SHP77 (cell line): ENCODE results near the gene SSU72.
"Not testable (repeated sequence)": the region's sequence is repeated elsewhere in the genome, so short reads cannot be mapped to it uniquely, and the experiment has no call there.

Experiments
- DNase-seq, 2 experiments: peaks; one replicate each; lab custom pipeline; 2025; lab: John Stamatoyannopoulos, UW

SSU72 gene

DNA sequence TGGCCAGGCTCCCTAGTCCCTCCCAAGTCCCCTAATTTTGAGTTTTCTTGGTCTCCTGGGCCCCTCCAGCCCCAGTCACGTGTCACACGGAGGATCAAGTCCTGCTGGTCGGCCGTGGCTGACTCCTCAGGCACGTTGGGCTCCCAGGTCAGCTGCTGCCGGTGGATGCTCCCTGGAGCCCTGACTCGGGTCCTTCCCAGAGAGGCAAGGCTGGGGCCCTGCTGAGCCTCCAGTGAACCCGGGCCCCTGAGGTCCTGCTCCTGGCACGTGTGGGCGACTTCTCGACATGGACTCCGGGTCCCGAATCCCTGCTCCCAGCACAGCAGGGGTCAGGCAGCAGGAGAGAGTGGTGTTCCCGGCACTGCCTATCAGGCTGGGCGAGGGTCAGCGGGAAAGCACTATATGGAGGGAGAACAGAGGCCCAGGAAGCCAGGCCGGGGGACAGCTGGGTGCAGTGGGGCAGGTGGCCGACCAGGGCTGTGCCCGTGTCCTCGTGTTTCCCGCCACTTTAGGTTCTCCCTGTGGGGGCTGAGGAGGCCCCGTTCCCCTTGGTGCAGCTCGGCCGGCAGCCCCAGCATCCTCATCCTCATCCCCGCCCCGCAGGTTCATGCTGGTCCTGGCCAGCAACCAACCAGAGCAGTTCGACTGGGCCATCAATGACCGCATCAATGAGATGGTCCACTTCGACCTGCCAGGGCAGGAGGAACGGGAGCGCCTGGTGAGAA, 47.4 kb downstream of the SSU72 start:
- no peak for DNase-seq

DNA sequence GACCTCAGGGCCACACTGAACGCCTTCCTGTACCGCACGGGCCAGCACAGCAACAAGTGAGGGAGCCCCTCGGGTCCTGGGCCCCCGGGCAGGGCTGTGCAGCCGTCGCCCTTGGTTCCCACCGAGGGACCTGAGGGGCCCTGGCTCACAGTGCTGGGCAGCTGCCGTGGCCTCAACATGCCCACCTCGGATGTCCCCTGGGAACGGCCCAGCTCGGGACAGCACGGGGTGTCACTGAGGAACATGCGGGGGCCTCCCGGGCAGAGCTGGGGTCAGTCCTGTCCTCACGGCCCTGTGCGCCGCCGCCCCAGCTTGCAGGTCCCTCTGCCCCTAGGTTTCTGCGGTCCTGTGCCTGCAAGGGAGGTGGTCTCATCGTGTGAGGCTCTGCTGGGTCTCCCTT, 48.2 kb downstream of the SSU72 start:
- not testable (repeated sequence) for DNase-seq

DNA sequence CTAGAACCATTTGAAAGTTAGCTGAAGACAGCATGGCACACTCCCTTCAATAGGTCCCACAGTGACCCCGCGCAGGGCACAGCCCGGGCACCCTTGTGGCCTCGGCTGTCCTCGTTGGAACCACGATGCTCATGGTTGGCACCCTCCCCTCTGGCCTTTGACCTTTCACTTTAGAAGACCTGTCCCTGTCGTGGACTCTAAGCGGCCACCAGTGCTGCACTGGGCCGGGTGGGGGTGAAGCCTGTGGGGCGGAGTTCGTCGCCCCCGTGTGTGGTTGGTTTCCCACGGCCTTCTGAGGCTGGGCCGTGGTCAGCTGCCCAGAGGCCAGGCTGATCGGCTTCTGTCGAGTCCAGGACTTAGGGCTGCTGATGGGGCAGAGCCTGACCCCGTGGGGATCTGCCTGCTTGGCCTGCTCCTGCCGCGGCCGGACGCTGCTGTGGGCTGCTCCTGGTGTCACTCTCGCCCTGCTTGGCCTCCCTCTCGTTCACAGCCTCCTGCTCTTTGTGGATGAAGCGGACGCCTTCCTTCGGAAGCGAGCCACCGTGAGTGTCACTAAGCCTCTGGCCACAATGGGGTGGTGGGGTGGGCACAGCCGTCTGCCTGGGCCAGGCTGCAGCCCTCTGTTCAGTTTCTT, 49.8 kb downstream of the SSU72 start:
- not testable (repeated sequence) for DNase-seq

DNA sequence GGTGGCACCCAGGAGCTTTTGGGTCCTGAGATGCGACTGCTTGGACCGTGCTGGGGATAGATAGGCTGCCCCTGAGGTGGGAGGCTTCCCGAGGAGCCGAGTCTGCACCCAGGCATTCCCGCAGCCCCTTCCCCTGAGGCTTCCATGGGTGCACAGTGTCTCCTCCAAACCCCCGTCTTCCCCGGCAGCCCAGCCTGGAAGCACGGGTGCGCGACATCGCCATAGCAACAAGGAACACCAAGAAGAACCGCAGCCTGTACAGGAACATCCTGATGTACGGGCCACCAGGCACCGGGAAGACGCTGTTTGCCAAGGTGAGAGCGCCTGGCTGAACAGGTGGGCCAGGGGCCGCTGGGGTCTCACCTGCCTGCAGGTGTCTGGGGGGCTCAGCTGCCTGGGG, 51.0 kb downstream of the SSU72 start:
- not testable (repeated sequence) for DNase-seq

DNA sequence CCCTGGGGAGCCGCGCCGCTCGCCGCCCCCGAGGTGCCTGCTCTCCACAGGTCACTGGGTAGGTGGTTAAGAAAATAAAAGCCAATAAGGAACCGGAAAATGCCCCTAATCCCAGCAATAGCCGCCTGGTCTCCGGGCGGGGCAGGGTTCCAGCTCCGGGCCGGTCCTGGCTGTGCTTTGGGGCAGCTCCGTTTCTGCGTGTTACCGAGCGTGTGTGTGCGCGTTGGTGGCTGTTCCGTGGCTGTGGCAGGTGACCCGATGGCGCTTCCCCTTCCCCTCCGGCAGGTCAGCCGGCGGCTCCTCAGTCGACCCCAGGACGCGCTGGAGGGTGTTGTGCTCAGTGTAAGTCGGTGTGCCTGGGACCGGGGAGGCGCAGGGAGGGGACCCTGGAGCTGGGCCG, 51.4 kb downstream of the SSU72 start:
- not testable (repeated sequence) for DNase-seq

DNA sequence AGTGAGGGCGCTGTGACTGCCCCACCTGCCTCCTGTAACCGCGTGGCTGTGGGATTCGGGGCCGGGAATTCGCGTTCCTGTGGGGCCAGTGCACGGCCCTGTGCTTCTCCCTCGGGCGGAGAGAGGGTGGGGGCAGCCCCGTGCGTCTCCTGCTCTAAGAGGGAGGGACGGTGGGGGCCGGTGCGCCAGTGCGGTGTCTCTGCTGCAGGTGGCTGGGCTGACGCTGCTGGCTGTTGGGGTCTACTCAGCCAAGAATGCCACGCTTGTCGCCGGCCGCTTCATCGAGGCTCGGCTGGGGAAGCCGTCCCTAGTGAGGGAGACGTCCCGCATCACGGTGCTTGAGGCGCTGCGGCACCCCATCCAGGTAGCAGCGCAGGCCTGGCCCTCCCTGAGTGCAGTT, 52.1 kb downstream of the SSU72 start:
- DNase-seq: not testable (repeated sequence)

DNA sequence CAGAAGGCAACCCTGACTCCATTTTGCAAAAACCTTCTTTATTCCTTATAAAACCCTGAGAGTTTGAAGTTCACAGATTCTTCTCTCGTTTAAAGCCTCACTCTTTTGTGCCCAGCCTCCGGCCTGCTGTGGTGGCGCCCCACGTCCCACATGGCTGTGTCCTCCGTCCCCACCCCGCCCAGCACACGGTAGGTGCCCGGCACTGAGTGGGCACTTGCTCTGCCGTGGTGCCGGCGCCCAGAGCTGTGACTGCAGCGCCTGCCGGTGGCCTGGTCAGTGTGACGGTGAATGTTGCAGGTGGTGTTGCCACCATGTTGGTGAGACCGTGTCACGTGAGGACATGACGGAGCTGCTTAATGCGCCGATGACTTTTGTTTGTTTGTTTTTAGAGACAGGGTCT, 53.3 kb downstream of the SSU72 start:
- DNase-seq: no peak

DNA sequence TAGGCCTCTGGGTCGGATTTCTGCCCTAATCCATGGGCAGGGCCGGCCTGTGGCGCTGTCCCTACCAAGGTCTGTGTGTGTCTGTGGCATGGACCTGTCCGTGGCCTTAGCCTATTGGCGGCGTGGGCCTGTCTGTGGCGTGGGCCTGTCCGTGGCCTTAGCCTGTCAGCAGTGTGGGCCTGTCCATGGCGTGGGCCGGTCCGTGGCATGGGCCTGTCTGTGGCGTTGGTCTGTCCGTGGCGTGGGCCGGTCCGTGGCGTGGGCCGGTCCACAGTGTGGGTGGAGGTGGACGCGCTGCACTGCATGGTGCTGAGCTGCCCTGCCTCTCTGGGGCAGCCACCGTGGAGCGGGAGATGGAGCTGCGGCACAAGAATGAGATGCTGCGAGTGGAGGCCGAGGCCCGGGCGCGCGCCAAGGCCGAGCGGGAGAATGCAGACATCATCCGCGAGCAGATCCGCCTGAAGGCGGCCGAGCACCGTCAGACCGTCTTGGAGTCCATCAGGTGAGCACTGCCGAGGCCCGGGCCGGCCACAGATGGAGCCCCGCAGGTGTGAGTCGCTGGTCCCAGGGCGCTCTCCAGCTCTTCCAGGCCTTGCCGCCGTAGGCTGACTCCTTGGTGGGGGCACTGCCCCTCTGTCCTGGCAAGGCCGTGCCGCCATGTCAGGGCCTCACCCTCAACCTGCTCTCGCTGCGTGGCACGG, 54.7 kb downstream of the SSU72 start:
- DNase-seq: not testable (repeated sequence)

DNA sequence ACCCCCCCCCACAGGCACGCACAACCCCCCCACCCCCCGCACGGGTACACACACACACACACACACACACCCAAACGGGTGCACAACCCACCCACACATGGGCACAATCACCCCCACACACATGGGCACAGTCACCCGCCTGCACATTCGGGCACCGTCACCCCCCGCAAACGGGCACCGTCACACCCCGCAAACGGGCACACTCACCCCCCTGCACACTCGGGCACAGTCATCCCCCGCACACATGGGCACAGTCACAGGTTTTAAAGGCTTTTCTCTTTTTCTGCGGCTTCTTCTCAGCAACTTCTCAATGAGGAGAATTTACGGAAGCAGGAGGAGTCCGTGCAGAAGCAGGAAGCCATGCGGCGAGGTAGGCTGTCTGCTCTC, 56.0 kb downstream of the SSU72 start:
- DNase-seq: not testable (repeated sequence)

DNA sequence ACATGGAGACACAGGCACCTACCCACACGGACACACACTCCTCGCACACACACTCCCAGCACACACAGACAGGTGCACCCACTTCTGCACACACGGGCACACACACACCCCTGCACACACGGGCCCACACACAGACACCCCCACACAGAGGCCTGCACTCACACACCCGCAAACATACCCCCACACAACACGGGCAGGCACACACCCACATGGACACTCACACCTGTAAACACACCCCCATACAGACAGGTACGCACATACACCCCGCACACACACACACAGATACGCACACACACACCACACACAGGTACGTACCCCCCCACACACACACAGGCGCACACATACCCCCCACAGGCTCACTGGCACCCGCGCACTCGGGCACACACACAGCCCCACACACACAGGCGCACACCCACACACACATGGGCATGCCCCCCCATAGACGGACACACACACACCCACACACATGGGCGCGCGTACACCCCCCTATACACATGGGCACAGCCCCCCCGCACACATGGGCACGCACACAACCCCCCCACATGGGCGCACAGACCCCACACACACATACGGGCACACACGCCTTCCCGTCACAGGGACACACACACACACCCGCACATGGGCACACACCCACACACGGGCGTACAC, 56.6 kb downstream of the SSU72 start:
- no peak for DNase-seq

DNA sequence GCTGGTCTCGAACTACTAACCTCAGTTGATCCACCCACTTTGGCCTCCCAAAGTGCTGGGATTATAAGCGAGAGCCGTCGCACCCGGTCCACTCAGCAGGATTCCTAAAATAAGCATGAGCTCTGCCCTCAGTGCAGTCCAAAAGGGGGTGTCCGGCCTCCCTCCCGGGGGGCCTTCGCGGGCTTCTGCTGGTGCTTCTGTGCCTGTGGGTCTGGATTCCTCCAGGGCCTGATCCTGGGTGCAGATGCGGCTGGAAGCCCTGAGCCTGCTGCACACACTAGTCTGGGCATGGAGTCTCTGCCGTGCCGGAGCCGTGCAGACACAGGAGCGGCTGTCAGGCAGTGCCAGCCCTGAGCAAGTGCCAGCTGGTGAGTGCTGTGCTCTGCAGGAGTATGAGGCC, 57.7 kb downstream of the SSU72 start:
- DNase-seq: not testable (repeated sequence)

DNA sequence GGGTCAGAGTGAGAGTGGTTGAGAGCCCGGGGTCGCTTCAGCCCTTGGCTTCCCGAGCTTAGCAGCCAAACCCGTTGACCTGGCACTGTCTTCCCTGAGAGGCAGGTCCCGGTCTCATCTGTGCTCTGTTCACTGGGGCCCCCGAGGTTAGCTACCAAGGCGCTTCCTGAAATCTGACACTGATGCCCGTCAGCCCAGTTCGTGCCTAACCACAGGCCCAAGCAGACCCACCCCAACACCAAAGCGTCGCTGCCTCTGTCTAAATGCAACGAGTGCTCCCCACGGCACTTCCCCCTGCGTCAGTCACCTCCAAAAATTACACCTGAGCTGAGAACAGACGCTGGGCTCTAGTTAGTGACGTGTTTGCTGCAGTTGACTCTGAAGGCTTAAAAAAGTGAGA, 60.3 kb downstream of the SSU72 start:
- not testable (repeated sequence) for DNase-seq

DNA sequence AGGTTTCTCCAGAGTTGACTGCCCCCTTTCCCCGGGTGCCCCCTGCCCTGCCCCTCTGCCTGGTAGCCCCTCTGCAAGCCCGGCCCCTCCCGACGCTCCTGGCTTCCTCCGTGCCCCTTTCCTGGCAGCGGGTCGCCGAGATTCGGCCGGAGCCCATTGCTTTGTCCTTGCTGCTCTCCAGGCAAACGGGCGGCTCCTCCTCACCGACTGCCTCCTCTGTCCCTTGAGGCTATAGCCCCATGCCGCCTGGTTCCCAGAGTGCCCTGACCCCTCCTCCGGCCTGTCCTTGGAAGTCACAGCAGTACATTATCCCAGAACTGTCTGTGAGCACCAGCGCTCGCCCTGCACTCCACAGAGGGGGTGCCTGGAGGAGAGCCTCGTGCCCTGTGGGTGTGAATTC, 61.0 kb downstream of the SSU72 start:
- DNase-seq: not testable (repeated sequence)

DNA sequence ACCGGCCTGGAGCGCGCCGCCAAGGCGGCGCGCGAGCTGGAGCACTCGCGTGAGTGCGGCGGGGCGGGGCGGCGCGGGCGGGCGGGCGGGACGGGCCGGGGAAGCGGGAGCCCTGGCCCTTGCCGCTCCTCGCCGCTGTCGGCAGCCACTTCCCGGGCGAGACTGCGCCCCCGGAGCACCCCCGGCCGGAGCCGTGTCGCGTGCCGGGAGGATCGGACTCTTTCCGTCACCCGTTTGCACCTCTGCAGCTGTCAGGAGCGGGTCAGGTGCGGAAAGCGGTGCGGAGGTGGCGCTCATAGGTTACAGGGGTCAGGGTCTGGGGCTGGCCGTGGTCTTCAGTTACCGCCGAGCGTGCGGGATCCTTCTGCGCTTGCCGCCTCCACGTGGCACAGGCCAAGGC, 62.2 kb downstream of the SSU72 start:
- not testable (repeated sequence) for DNase-seq

DNA sequence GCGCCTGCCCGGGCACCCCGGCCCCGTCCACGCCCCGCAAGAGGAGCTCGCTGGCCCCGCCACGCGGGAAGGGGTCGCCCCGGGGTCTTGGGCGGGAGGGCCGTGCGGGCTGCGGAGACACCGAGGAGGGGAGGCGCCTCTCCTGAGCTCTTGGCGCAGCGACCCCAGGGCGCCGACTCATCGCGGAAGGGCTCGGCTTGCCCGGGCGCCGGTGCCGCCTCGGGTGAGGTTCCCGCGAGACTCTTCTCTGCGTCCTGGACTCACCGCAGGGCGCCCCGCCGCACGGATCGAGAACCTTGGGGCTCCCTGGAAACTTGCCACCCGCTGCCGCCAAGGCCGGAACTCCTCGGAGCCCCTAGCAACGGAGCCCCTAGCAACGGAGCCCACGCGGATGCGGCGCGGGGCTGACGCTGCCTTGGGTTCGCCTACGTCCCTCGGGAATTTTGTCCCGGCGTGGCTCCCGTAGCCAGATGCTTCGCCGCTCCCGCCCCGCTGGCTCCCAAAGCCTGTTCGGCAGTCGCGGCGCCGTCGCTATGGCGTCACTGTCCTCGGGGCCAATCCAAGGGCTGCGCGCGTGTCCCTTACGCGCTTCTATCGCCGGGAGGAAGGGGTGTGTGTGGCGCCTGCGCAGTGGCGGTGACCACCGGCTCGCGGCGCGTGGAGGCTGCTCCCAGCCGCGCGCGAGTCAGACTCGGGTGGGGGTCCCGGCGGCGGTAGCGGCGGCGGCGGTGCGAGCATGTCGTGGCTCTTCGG, 63.0 kb downstream of the SSU72 start, which contains the start of gene ATAD3A:
TSS of gene ATAD3A (plus strand) at position 630 of the 753 bp plus-strand sequence. CDS start at position 737, 107 bp downstream.
- peak; percentile 96 to 97 for DNase-seq

DNA sequence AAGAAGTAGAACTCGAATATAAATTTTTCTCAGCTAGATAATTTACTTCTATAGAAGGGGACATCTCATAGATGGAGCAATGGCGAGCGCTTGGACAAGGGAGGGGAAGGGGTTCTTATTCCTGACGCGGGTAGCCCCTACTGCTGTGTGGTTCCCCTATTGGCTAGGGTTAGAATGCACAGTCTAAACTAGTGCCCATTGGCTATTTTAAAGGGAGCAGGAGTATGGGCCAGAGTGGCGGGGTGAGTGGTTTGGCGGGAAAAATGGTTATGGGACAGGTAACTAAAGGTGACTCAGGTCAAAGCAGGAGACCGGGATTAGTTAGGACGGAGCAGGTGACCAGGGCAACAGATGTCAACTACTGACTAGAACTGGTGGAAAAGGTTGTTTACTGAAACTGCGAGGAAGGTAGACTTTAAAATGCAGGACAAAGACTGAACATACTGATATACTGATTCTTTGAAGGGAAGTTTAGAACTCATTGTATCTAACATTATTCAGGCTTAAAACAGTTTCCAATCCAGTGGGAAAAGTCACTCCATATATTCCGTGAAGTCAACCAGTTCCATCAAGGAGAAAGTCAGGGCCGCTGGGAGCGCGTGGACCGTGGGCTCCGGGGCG, 63.6 kb downstream of the SSU72 start:
- DNase-seq: peak; percentile 55 to 71

DNA sequence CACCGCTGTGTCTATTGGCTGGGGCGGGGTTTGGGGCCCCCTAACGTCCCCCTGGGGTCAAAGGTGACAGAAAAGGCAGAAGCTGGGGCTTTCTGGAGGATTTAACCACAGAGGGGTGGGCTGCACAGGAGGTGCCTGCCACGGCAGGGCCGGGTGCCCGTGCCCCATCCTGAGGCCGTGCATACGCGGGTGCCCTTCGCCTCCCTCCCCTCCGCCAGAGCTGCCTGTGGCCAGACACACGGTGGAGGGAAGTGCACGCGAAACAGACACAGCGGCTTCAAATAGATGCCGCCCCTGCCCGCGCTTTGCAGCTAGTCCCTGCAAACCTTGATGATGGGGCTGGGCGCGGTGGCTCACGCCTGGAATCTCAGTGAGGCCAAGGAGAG, 65.2 kb downstream of the SSU72 start:
- not testable (repeated sequence) for DNase-seq

DNA sequence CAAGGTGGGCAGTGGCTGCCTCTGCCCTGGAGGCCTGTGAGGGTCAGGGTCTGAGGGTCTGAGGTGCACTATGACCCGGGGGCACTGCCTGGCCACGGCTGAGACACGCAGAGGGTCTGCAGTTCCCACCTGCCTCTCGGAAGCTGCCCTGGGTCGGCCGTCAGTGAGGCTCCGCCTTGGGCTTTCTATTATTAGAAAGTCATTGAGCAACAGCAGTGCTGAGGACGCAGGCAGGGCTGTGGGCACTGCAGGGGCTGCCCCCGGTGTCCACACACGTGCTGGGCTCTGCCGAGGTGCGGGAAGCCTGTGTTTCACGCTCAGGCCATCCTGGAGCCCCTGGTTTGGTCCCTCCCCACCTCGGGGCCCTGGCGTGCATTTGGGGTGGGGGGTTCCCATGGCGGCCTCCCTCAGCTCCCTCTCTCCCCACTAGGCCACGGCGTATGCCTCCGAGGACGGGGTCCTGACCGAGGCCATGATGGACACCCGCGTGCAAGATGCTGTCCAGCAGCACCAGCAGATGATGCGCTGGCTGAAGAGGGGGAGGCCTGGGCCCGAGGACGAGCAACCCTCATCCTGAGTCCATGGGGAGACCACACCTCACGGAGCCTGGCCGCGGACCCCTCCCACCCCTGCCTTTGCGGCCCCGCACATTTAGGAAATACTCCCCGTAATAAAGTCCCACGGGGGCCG, 65.7 kb downstream of the SSU72 start:
- not testable (repeated sequence) for DNase-seq

DNA sequence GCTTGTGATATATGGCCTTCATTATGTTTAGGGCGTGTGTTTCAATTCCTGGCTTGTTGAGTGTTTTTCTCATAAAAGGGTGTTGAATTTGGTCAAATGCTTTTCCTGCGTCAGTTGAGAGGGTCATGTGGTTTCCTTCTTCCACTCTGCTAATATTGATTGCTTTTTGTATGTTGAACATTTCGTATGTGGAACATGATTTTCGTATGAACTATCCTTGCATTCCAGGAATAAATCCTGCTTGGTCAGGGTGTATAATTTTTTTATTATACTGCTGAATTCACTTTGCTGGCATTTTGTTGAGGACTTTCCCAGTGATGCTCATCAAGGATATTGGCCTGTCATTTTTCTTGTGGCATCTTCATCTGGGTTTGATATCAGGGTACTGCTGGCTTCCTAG, 67.4 kb downstream of the SSU72 start:
- no peak for DNase-seq

DNA sequence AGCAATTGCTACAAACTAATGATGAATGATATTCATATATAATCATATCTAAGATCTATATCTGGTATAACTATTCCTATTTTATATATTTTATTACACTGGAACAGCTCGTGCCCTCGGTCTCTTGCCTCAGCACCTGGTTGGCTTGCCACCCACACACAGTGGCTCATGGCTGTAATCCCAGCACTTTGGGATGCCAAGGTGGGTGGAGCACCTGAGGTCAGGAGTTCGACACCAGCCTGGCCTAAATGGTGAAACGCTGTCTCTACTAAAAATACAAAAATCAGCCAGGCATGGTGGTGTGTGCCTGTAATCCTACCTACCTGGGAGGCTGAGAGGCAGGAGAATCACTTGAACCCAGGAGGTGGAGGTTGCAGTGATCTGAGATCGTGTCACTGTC, 68.9 kb downstream of the SSU72 start:
- peak in 1 of 2 experiments; percentile 23 for DNase-seq

DNA sequence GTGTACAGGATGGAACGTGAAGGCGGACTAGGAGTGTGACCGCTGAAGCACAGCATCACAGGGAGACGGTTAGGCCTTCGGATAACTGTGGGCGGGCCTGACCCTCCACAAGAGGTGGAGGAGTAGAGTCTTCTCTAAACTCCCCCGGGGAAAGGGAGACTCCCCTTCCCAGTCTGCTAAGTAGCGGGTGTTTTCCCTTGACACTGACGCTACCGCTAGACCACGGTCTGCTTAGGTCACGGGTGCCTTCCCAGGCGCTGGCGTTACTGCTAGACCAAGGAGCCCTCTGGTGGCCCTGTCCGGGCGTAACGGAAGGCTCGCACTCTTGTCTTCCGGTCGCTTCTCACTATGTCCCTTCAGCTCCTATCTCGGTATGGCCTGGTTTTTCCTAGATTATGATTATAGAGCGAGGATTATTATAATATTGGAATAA, 69.3 kb downstream of the SSU72 start:
- DNase-seq: peak; percentile 43
